NCI-H1694 treated with DMSO at 0.1 percent for 48 hours (cell line): ENCODE results near the gene USP6NL.
"Not testable (repeated sequence)": the region's sequence is repeated elsewhere in the genome, so short reads cannot be mapped to it uniquely, and the experiment has no call there.

Experiments used
- DNase-seq: peaks from one replicate; lab custom pipeline; 2025; lab: John Stamatoyannopoulos, UW

The USP6NL gene

DNA sequence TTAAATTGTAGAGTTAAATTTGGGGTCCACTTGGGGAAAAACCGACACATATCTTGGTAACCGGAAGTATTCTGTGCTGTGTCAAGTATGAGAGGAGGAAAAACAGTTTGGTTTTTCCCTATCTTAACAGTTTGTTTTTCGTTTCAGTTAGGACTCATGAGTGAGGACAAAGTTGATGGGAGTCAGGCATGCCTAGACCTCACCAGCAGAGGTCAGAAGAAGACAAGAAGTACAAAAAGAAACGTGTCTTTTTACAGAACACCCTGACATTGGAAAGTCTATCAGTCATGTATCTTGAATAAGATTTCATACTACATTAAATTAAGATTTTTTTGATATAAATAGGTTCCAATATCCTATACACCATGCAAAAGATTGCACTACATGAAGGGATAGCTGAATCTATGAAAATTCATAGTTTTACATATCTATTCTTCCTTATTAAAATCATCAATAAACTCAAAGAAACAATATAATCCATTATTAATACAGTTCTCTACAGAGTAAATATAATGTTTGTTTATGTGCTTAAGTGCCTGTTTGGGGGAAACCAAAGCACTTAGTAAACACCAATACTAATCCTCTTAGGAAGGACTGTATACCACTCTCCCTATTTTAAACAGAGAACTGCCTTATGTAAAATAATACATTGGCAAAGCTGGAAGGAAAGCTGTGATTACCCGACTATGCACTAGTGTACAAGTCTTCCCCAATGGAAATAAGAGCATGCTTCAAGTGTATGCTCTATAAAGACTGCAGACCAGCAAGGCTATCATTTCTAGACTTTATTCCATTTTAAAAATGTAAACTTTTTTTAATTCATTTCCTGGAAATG is 95.6 kb downstream of the USP6NL start:
- peak; percentile 59 for DNase-seq

DNA sequence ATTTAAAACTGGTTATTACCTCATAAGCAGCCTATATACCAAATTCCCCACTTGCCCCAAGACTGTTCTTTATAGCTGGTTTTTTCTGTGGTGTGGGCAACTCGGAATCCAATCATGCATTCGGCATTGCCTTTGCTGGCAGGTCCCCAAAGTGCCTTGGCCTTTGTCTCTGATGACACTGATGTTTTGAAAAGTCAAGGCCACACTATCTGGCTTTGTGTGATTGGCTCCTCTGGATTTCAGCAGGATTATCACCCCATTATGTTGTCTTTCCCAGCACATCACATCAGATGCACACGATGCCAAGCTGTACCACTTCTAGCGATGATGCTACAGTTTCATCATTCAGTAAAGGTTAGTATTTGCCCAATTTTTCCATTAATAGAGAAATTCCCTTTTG is 97.7 kb downstream of the USP6NL start:
- DNase-seq: no peak

DNA sequence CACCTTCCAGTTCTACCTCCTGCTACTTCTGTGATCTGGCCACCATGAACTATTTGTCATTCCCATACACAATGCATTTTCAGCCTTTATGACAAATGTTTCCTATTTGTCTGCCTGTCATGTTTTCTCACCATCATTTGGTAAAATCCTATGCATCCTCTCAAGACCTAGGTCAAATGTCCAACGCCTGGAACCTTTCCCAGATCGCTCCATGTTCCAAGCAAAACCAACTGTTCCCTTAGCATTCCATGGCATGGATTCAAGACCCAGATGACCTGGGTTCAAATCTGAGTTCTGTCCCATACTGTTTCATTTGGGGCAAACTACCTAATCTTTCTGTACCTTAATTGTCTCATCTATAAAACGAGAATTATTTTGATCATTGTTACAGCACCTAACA is 98.9 kb downstream of the USP6NL start:
- no peak for DNase-seq

DNA sequence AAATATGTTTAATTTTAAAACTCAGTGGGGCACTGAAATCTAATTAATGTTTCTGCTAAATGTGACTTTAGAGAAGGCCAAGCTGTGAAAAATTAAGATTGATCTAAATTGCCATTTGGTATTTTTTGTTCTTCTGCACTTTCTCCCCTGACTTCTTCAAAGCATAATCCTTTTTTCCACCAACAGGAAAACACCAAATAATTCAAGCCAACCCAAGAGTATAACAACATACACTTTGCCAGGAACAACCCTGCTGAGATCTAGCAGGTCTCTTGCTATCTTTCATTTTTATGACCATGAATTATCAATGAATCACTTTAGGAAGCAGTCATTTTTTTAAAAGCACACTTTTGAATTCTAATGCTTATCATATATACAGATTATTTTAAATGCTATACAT is 100.1 kb downstream of the USP6NL start:
- no peak for DNase-seq

DNA sequence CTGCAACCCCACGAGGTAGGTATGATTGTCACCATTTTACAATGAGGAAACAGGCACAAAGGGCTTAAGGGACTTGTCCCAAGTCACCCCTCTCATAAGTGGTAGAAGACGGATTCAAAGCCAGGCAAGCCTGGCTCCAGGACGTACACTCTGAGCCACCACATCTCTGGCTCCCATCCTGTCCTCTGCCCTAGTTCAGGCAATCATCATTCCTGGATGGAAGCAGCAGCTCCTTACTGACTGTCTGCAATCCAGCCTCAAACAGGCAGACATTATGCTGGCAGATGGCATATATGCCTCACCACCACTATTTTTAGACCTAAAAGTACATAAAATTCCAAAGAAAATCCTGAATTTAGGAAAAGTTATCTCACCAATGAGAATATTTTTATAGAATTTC is 100.7 kb downstream of the USP6NL start:
- peak; percentile 5 for DNase-seq

DNA sequence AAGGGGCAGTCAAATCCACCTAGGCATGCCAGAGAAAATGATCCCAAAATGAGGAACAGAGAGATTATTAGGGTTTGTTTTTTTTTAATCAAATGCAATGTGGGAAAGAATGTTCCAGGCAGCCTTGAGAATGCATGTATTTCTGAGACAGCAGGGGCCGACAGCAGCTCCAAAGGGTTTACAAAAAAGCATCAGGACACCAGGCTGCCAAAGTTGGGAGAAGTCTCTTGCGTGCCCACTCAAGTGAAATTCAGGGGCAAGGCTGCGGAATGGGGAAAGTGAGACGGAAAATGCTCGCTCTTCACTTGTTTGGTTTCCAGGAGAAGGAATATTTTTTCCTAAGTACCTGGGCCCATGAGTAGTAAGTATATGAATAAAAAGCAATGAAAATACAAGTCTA is 101.2 kb downstream of the USP6NL start:
- DNase-seq: no peak

DNA sequence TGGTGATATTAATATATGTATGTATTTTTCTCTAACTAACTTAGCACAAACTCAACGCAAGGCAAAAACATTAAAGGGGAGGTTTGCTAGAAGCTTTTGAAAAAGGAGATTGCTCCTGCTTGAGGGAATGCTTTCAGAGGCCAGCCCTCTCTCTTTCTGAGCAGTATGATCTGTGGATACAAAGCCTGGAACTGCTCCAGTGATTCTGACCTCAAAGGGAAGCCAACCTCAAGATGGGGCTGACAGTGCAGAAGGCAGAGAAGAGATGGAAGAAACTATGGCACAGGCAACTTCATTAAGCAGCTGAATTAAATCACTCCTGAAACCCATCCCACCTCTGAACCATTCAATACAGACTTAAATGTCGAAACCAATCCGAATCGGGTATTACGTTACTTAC is 102.4 kb downstream of the USP6NL start:
- no peak for DNase-seq

DNA sequence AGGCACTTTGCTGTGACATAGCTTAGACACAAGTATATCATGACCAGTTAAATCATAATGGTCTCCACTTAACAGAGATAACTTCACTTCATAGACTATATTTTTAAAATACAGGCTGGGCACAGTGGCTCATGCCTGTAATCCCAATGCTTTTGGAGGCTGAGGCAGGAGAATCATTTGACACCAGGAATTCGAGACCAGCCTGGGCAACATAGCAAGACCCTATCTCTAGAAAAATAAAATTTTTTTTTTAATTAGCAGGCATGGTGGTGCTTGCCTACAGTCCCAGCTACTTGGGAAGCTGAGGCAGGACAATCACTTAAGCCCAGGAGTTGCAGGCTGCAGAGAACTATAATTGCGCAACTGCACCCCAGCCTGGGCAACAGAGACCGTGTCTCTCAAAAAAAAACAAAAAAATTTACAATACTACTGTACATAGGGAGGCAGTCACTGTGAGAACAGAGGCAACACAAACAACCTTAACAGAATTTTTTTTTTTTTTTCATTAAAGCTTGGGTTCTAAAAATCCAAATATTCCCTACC is 105.1 kb downstream of the USP6NL start:
- DNase-seq: no peak

DNA sequence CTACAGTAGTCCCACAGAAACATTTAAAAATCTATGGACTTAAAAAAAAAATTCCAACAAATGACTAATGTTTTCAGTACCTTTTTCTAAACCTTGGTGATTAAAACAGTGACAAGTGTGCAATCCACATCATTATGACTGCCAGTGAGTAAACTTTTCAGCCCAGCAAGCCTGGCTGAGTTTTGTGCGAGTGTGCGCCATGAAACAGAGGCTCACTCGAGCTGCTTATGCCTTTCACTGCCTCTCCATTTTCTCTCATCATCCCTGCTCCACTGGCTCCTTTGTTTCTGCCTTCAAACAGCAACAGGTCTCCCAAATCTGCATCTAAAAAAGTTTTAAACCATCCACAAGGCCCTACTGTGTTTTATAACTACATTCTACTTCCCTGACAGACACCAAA is 105.8 kb downstream of the USP6NL start:
- no peak for DNase-seq

DNA sequence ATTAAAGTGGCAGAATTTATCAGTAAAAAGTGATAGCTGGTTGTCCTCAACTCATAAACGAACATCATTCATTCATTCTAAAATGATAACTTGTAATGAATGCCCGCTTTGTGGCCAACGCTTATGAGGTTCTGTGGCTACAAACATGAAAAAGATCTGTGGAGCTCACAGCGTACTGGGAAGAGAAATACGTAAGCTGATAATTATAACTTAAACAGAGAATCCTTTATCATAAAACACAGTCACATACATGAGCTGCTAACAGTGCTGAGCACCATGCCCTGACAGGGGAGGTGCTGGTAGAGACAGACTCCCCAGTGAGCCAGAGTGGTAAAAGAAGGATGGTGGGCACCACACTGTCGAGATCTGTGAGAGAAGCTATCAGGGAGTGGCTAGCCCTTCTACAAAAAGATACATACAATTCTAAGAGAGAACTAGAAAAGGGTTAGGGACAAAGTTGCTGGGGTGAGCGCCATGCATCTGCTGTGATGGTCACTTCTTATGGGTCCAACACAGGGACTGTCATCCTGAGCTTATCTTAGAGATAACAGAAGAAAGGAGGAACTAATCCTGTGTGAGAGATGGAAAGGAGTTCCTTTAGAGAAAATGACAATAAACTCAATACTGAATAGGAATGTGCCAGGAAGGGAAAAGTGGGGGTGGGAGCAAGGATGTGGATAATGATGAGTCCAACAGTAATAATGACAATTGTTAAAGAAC is 106.7 kb downstream of the USP6NL start:
- DNase-seq: no peak

DNA sequence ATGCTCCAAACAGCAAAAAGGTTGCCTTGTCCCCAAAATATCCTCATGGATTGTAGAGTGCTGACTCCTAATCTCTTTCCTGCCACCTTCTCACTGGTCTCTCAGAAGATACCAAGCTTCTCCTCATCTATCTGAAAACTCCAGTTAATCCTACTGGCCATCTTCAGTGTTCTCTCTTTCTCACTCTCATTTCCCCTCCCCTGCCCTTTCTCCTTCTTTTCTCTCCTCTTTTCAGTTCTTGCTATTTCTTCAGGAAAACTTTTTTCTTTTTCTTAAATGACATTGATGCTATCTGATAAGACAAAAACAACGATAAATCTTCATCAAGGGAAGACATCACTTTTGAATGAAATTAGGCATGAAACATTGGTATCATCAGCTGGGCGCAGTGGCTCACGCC is 109.8 kb downstream of the USP6NL start:
- no peak for DNase-seq

DNA sequence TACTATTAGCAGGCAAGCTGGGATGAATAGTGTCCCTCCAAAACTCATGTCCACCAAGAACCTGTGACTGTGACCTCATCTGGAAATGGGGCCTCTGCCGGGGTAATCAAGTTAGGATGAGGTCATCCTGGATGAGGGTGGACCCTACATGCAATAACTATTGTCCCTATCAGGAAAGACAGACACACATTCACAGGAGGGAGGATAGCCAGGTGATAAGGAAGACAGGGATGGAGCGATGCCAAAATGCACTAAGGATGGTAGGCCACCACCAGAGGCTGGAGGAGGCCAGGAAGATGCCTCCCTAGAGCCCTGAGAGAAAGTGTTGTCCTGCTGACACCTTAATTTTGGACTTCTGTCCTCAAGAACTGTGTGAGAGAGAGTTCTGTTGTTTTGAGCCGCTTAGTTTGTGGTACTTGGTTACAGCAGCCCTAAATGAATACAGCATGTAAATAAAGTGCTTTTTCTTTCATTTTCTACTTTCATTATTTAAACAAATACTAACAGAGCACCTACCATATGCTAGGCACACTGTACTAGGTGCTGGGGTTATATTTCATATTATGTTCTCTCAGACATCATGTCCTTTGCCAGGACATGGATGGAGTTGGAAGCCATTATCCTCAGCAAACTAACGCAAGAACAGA is 111.9 kb downstream of the USP6NL start:
- DNase-seq: no peak

DNA sequence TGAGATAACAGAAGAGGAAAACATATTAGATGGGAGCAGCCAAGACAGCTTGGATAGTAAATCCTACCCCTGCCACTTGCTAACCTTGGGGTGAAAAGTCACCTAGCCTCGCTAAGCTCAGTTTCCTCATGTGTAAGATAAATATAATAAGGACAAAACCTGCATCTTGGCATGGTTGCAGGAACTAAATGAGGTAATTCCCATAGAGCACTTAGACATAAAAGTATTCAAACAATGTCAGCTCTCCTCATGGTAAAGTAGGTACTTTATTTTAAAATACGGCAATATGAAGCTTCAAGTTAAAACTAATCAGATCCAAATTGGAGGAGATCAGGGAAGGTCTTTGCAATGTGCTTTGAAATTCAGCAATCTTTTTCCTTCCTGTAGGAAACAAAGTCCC is 113.1 kb downstream of the USP6NL start:
- DNase-seq: no peak

DNA sequence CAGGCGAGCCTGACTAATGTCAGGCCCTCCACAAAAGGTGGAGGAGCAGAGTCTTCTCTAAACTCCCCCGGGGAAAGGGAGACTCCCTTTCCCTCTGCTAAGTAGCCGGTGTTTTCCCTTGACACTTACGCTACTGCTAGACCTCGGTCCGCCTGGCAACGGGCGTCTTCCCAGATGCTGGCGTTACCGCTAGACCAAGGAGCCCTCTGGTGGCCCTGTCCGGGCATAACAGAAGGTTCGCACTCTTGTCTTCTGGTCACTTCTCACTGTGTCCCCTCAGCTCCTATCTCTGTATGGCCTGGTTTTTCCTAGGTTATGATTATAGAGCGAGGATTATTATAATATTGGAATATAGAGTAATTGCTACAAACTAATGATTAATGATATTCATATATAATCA is 116.5 kb downstream of the USP6NL start:
- not testable (repeated sequence) for DNase-seq

DNA sequence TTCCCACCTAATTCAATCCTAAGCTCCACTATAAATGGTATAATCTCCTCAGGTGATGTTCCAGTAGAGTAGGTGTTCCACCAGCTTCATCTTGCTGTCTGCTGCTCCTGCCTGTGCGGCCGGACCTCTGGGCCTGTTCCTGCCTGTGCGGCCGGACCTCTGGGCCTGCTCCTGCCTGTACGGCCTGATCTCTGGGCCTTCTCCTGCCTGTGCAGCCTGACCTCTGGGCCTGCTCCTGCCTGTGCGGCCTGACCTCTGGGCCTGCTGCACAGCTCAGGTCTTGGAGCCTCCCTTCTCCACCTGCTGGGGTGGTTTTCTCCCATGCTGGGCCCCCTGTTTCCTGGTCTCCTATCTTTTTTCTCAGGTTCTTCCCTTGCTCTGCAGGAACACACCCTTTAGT is 117.8 kb downstream of the USP6NL start:
- DNase-seq: no peak

DNA sequence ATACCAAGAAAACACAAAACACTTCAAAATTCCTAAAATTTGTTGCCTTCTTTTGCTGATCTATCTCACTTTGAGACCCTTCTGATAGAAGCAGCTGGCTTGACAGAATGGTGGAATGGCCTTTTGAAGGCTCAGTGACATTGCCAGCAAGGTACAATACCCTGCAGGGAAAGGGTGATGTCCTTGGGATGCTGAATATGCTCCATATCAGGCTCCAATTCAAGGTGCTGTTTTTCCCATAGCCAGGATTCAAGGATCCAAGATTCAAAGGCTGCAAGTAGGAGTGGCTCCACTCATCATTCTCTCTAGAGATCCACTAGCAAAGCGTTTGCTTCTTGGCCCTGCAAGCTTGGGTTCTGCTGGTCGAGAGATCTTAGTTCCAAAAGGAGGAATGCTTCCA is 120.4 kb downstream of the USP6NL start:
- DNase-seq: no peak

DNA sequence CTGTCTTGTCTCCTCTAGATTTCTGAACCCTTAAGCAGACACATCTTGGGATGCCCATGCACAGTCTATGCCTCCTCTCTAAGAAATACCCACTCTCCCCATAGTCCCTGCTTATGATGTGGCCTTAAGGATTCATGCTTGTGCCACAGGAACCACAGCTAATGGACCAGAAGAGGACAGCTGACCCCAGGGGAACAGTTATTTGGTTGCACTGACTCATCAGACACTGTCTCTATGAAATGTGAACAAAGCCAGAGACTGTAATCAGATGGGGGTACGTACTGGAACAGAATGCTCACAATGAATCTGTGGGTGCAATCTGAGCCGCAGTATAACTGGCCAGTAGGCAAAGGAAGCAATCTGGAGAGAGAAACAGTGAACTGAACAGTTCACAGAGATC is 121.9 kb downstream of the USP6NL start:
- no peak for DNase-seq

DNA sequence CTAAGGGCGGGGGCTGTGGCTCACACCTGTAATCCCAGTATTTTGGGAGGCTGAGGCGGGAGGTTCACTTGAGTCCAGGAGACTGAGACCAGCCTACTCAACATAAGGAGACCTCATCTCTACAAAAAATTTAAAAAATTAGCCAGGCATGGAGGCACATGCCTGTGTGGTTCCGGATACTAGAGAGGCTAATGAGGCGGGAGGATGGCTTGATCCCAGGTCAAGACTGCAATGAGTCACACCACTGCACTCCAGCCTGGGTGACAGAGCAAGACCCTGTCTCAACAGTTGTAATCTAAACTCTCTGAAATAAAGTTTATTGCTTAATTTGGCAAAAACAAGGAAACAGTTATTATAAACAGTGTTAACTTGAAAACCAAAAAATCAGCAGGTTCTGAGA is 123.3 kb downstream of the USP6NL start:
- DNase-seq: no peak

DNA sequence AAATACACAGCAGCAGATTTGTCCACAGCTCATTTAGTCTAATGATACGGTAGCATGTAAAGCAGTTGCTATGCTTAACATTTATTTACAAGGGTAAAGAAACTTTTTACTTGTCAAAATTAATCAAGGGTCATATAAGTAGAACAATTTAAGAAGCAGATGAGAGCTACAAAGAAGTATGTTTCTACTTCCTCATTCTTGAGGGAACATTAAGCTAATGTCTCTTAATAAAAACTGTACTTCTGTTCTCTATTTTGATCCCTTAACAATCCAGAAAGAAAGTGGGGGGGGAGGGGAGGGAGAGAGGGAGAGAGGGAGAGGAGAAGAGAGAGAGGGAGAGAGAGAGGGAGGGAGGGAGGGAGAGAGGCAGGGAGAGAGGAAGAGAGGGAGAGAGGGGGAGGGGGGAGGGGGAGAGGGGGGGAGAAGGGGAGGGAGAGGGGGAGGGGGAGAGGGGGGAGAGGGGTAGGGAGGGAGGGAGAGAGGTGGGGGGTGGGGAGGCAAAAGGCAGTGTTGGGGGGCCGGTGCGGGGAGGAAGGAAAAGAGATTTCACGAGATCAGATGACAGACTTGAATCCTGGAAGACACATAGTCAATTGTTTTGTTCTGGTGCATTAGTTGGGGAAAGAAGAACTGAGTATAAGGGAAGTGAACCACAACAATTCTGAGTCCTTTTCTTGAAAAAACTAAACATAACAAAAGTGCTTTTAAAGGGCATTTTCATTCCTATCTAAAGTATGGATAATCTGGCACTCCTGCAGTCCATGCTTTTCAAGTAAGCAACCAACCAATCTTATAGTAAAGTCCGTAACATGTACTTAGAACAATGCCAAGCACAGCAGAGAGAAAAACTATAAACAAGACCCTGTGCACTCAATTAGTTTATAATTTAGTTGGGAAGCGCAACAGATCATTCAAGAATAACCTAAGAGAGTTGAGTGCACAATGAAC is 128.0 kb downstream of the USP6NL start:
- DNase-seq: no peak

DNA sequence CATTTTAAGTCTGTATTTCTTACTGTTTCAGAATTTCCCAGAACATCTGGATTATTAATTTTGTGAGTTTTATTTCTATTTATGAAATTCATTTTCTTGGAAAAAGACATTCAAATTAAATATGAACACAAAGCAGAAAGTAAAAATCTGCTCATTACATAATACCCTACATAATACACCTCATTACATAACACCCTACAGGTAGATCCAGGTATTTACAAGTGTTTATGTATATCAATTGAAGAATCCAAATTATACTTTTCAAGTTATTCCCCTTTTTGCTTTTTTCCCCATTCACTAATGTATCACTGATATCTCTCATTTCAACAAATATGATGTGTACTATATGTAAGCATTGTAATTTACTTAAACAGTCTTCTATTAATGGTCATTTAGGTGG is 129.1 kb downstream of the USP6NL start:
- DNase-seq: no peak

DNA sequence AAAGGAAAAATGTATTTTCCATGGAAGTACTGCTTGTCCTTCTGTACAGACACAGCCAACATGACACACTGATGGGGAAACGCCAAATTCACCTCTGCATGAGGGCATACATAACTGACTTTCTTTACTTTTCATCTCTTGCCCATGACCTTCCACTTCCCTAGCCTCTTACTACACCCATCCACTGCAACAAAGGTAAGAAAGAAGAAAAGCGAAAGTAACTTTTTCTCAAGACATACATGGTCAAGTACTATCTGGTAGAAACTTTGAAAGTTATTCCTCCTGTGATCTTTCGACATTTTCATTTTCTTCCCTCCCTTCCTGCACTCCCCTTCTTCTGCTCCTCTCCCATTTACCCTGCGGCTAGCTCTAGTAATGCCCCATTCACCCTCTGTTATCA is 130.8 kb downstream of the USP6NL start:
- no peak for DNase-seq

DNA sequence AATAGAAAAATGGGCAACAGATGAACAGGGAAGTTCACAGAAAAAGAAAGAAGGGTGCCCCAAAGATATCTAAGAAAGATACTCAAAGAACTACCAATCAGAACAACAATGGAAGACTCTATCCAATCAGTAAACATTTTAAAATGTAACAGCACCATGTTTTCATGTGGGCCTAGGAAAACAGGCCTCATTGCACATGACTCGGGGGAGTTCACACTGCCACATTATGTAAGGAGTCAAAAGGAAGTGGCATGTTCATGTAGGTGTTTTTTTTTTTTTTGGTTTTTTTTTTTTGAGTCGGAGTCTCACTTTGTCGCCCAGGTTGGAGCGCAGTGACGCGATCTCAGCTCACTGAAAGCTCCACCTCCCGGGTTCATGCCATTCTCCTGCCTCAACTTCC is 132.2 kb downstream of the USP6NL start:
- no peak for DNase-seq
